Coronary artery (tissue), 2 donors: ENCODE results near the gene CCSER1.

Experiments
- DNase-seq: peaks from one replicate; pipeline ENCODE4 v3.0.0-alpha.2; 2017; ENCODE audit warnings: low spot score
- H3K27ac ChIP-seq, 2 donors: fragments of 200-600 bp; sonication (generic); one replicate each; pipeline ENCODE4 v1.5.1; 2016 to 2019
- H3K4me3 ChIP-seq: fragments of 200-600 bp; sonication (generic); 2 replicates; pipeline ENCODE4 v1.5.1; 2016; ENCODE audit warnings: mild to moderate bottlenecking, moderate library complexity
- CTCF ChIP-seq: fragments of 200-600 bp; sonication (generic); IDR thresholded peaks from one replicate; pipeline ENCODE4 v1.5.1; 2019; ENCODE audit warnings: antibody characterized with exemption

Gene CCSER1

DNA sequence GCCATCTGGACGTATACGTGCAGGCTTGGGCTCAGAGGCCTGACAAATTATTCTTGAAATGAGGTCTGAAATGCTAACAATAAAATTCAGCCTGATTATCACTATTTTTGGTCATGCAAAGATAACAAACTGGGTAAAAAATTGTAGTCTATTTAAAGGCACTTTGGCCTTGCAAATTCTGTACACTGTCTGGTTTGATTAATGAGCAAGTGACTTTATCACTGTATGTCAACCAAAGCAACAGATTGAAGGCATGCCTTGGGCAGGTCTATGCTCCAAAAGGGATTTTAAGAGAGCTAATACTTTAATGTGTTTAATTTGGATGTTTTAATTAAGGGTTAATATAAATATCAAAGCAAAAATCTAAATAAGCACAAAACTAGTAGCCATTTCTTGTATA lies 1141.7 kb downstream of the CCSER1 start:
- no peak overlapping the region for H3K4me3 ChIP-seq

DNA sequence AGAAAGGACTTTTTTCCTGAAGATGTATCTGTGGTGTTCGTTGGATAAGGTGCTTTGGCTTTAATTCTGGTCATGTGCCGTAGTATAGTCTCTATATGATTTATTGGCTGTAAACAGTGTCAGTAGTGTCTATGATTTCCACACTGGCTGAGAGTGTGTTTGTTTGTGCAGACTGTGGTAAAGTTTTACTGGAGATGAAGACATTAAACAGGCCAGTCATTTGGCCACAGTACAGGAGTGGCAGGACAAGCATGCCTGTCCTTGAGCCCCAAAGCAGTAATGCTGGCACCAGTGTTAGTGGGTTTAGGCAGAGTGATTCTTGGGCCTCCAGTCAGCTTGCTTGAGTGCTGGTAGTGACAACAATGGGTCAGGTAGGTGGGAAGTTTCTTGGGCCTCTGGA lies 1152.7 kb downstream of the CCSER1 start:
- Histone ChIP-seq H3K4me3 (no peak overlapping the region), H3K27ac (no peak overlapping the region)
- no peak for DNase-seq
- TF ChIP-seq CTCF: no peak

More for the DNA sequence above, 1141.7 kb downstream of the CCSER1 start:
- no peak overlapping the region for H3K27ac ChIP-seq
- DNase-seq: no peak
- TF ChIP-seq CTCF: no peak

- H3K27ac ChIP-seq: no peak overlapping the region
- no peak overlapping the region for H3K4me3 ChIP-seq
- no peak for TF ChIP-seq CTCF
- no peak for DNase-seq
These were observed 1153.5 kb downstream of the CCSER1 start for GRCh38 chr4:91280551-91281290.

- H3K4me3 ChIP-seq: no peak overlapping the region
- TF ChIP-seq CTCF: no peak
- no peak for DNase-seq
These were observed 1155.0 kb downstream of the CCSER1 start for GRCh38 chr4:91282217-91282616.

GRCh38 chr4:91283726-91284230 lies 1156.6 kb downstream of the CCSER1 start:
- H3K4me3 ChIP-seq: no peak overlapping the region
- no peak for TF ChIP-seq CTCF
- H3K27ac ChIP-seq: no peak overlapping the region
- no peak for DNase-seq

More at GRCh38 chr4:91282217-91282616, 1155.0 kb downstream of the CCSER1 start:
- no peak overlapping the region for H3K27ac ChIP-seq

GRCh38 chr4:91284480-91284879 lies 1157.3 kb downstream of the CCSER1 start:
- no peak for DNase-seq
- TF ChIP-seq CTCF: no peak
- H3K4me3 ChIP-seq: no peak overlapping the region
- H3K27ac ChIP-seq: no peak overlapping the region

- Histone ChIP-seq H3K4me3 (no peak overlapping the region), H3K27ac (no peak overlapping the region)
- DNase-seq: no peak
- TF ChIP-seq CTCF: no peak
These were observed 1158.3 kb downstream of the CCSER1 start for GRCh38 chr4:91285487-91285886.
